Fibroblast of lung (primary cell): Measurements from ENCODE around the gene SCUBE1. TPM values are rescaled to one million over a fixed set of nuclear protein-coding genes. Genes with fewer than 3 reads are reported as not detected.

Experiments used
- DNase-seq, 2 donors: peaks; one replicate each; pipeline versions ENCODE4 v3.0.0 to v3.0.0-alpha.2; 2010; ENCODE audit warnings: low read depth in 2 of 2
- H2AFZ ChIP-seq: 2 replicates; pipeline ENCODE4 v1.5.1; 2012; ENCODE audit warnings: low read length, control low read depth, inconsistent platforms
- H3K27ac ChIP-seq: 2 replicates; pipeline ENCODE4 v1.5.1; 2011; ENCODE audit warnings: low read length, control low read depth; ENCODE audit not compliant: insufficient read depth
- H3K27me3 ChIP-seq: 2 replicates; pipeline ENCODE4 v1.5.1; 2011; ENCODE audit warnings: mild to moderate bottlenecking, low read length; ENCODE audit not compliant: control insufficient read depth, insufficient read depth
- H3K36me3 ChIP-seq: 2 replicates; pipeline ENCODE4 v1.5.1; 2011; ENCODE audit warnings: low read length; ENCODE audit not compliant: control insufficient read depth, insufficient read depth
- H3K4me1 ChIP-seq: 2 replicates; pipeline ENCODE4 v1.5.1; 2011; ENCODE audit warnings: low read length; ENCODE audit not compliant: control insufficient read depth, insufficient read depth; ENCODE audit errors: extremely low read depth
- H3K4me2 ChIP-seq: 2 replicates; pipeline ENCODE4 v1.5.1; 2011; ENCODE audit warnings: low read length, control low read depth; ENCODE audit not compliant: insufficient read depth; ENCODE audit errors: extremely low read depth
- H3K4me3 ChIP-seq, 4 experiments: fragments of 200-600 bp in 1 of 4; sonication (generic) in 1 of 4; replicated peaks in 1 of 4; 2 replicates each; pipeline ENCODE4 v1.5.1; 2011 to 2016; ENCODE audit warnings: low read length in 4 of 4, low read depth in 3 of 4, mild to moderate bottlenecking in 3 of 4, control low read depth in 2 of 4, inconsistent platforms in 1 of 4, mixed read lengths in 1 of 4; ENCODE audit not compliant: insufficient read depth in 1 of 4; ENCODE audit errors: control extremely low read depth in 1 of 4
- H3K79me2 ChIP-seq: 2 replicates; pipeline ENCODE4 v1.5.1; 2012; ENCODE audit warnings: mild to moderate bottlenecking, low read length, inconsistent platforms; ENCODE audit not compliant: control insufficient read depth, insufficient read depth
- H3K9ac ChIP-seq: 2 replicates; pipeline ENCODE4 v1.5.1; 2011; ENCODE audit warnings: mild to moderate bottlenecking, low read length, control low read depth; ENCODE audit not compliant: insufficient read depth
- H3K9me3 ChIP-seq: 2 replicates; pipeline ENCODE4 v1.5.1; 2012; ENCODE audit warnings: low read depth, low read length; ENCODE audit not compliant: control insufficient read depth, insufficient read depth
- H4K20me1 ChIP-seq: 2 replicates; pipeline ENCODE4 v1.5.1; 2011; ENCODE audit warnings: low read length; ENCODE audit not compliant: control insufficient read depth, insufficient read depth; ENCODE audit errors: extremely low read depth
- CTCF ChIP-seq, 2 donors: IDR thresholded peaks in 1 of 2; conservative IDR thresholded peaks in 1 of 2; 1 replicate in 1 of 2; 2 replicates in 1 of 2; pipeline ENCODE4 v1.5.1; 2011 to 2012; ENCODE audit warnings: low read length in 2 of 2, control low read depth in 1 of 2, inconsistent platforms in 1 of 2, low read depth in 1 of 2, mild to moderate bottlenecking in 1 of 2
- EZH2 ChIP-seq: IDR thresholded peaks from 2 replicates; pipeline ENCODE4 v1.5.1; 2012; ENCODE audit warnings: low read length, control low read depth, mild to moderate bottlenecking; ENCODE audit errors: missing control alignments
- polyA plus RNA-seq, 2 donors: library from polyadenylated mRNA; depleted of rRNA in 1 of 2; stranded (reverse) in 1 of 2; unstranded in 1 of 2; fragments of >200 nt; gene quantifications; 2 replicates each; pipeline ENCODE4 v1.2.1, GENCODE V29; 2011 to 2012; ENCODE audit warnings: missing spikeins in 1 of 2
- total RNA-seq: library from RNA; depleted of rRNA; stranded (reverse); fragments of >200 nt; gene quantifications from 2 replicates; pipeline ENCODE4 v1.2.1, GENCODE V29; 2014

Gene SCUBE1
- total and polyA plus RNA-seq, 2 donors (not counting 1 experiment from before 2014, with no cell fraction given), result 0.17 TPM; not detected in 1

DNA sequence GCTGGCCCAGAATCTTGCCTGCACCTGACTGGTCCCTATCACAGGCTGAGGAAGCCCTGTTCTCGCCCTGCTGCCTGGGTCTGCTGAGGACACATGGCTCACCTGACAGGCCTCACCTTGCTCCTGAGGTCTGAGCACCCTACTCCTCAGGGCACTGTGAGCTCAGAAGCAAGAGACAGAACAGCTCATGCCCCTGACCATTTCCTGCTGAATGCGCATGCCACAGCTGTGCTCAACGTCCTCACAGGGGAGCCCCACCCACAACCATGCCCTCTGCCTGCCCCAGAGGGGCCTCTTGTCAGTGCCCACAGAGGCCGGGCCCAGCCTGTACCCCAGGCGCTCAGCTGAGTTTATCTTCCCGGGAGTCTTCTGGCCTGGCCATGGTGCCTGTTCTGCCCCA is 194.6 kb downstream of the SCUBE1 start:
- Histone ChIP-seq H3K27me3 (no peaks in the 10 kb centered on the region), H3K27ac (no peak overlapping the region), H3K9ac (no peak overlapping the region), H3K4me3 (no peak overlapping the region), H4K20me1 (no peaks in the 10 kb centered on the region), H3K4me2 (no peak overlapping the region), H3K9me3 (no peaks in the 10 kb centered on the region), H3K36me3 (no peaks in the 10 kb centered on the region), H3K4me1 (no peaks in the 10 kb centered on the region), H2AFZ (no peak overlapping the region), H3K79me2 (peaks cover 11% of the 10 kb centered on the region)
- no peak for TF ChIP-seq EZH2
- TF ChIP-seq CTCF (conservative IDR thresholded peaks at IDR 0.05 in 1 of 2, IDR thresholded peaks at IDR 0.05 in 1 of 2; ENCODE audit: low read depth in 1 of 2, low read length in 2 of 2), result no peak
- DNase-seq, result no peak

- Histone ChIP-seq H3K9me3 (no peaks in the 10 kb centered on the region), H3K27me3 (no peaks in the 10 kb centered on the region), H3K9ac (no peak overlapping the region), H3K36me3 (no peaks in the 10 kb centered on the region), H4K20me1 (no peaks in the 10 kb centered on the region), H3K27ac (no peak overlapping the region), H3K4me2 (no peak overlapping the region), H3K79me2 (peaks cover 13% of the 10 kb centered on the region), H2AFZ (no peak overlapping the region), H3K4me3 (no peak overlapping the region), H3K4me1 (no peaks in the 10 kb centered on the region)
- DNase-seq, result no peak
- no peak for TF ChIP-seq EZH2
These were observed 195.4 kb downstream of the SCUBE1 start for GRCh38 chr22:43147821-43148220.

Other genes starting within 250 kb of the SCUBE1 start
- gene BIK, start 232.6 kb downstream of the SCUBE1 start, total RNA-seq, result not detected in 2 replicates
- gene BIK, start 232.6 kb downstream of the SCUBE1 start, polyA plus RNA-seq, result not detected in 2 replicates
- 8.4 and 8.5 TPM in 2 replicates for gene MCAT, start 200.0 kb downstream of the SCUBE1 start, total RNA-seq
- 9.3 and 12.1 TPM in 2 replicates for gene MCAT, start 200.0 kb downstream of the SCUBE1 start, polyA plus RNA-seq
- 179 and 243 TPM in 2 replicates for gene TSPO, start 191.8 kb downstream of the SCUBE1 start, total RNA-seq
- gene TSPO, start 191.8 kb downstream of the SCUBE1 start, polyA plus RNA-seq, result 47.5 and 67.1 TPM in 2 replicates
- gene TTLL12, start 156.2 kb downstream of the SCUBE1 start, total RNA-seq, result 14.7 and 18.0 TPM in 2 replicates
- 6.0 and 8.6 TPM in 2 replicates for gene TTLL12, start 156.2 kb downstream of the SCUBE1 start, polyA plus RNA-seq
- not detected in 2 replicates for gene MPPED1, start 68.6 kb upstream of the SCUBE1 start, total RNA-seq
- gene MPPED1, start 68.6 kb upstream of the SCUBE1 start, polyA plus RNA-seq, result not detected in 2 replicates